Stimulated activated naive B cell treated with anti-CD40 and anti-IgM and Interleukin-4, amounts not matched to agents 10 μg/mL and 1 μg/mL and 100 μg/mL, for 72 hours (primary cell): ENCODE results near the gene UBE3D.
"Not testable (repeated sequence)": the region's sequence is repeated elsewhere in the genome, so short reads cannot be mapped to it uniquely, and the experiment has no call there.

Experiments
- ATAC-seq, 2 donors: fragments of 150-1000 bp; cut with Tn5 transposase; replicated peaks; 2 replicates each; pipeline ENCODE4 v1.10.0; 2021; ENCODE audit warnings: moderate library complexity in 1 of 2
- DNase-seq: peaks from one replicate; pipeline ENCODE4 v3.0.0; 2021
- H3K27ac Mint-ChIP-seq: one replicate; pipeline ENCODE4 v1.8.0; 2022; ENCODE audit warnings: mild to moderate bottlenecking, mixed read lengths
- H3K27me3 Mint-ChIP-seq, 2 donors: one replicate each; pipeline ENCODE4 v1.8.0; 2022; ENCODE audit warnings: mixed read lengths in 2 of 2
- H3K36me3 Mint-ChIP-seq, 2 donors: one replicate each; pipeline ENCODE4 v1.8.0; 2022; ENCODE audit warnings: mixed read lengths in 2 of 2, mild to moderate bottlenecking in 1 of 2
- H3K4me1 Mint-ChIP-seq, 2 donors: one replicate each; pipeline ENCODE4 v1.8.0; 2022; ENCODE audit warnings: mixed read lengths in 2 of 2, mild to moderate bottlenecking in 1 of 2
- H3K4me3 Mint-ChIP-seq, 2 donors: one replicate each; pipeline ENCODE4 v1.8.0; 2022; ENCODE audit warnings: mild to moderate bottlenecking in 2 of 2, mixed read lengths in 2 of 2, moderate library complexity in 1 of 2
- H3K9me3 Mint-ChIP-seq, 2 donors: one replicate each; pipeline ENCODE4 v1.8.0; 2022; ENCODE audit warnings: mixed read lengths in 2 of 2, mild to moderate bottlenecking in 1 of 2

UBE3D gene

GRCh38 chr6:83042467-83043053 is 23.1 kb downstream of the UBE3D start:
- Mint-ChIP-seq H3K36me3 (peaks cover 10% of the 10 kb centered on the region in 2 donors), H3K27me3 (no peaks in the 10 kb centered on the region), H3K27ac (no peak overlapping the region), H3K9me3 (no peaks in the 10 kb centered on the region), H3K4me1 (no peaks in the 10 kb centered on the region), H3K4me3 (no peak overlapping the region)
- no peak for DNase-seq
- no peak for ATAC-seq

GRCh38 chr6:83038246-83038645 is 27.4 kb downstream of the UBE3D start:
- no peaks in the 10 kb centered on the region for H3K27me3 Mint-ChIP-seq
- no peak overlapping the region for H3K27ac Mint-ChIP-seq
- H3K9me3 Mint-ChIP-seq = peaks cover 4 to 10% of the 10 kb centered on the region in 2 donors
- H3K36me3 Mint-ChIP-seq = peaks cover 26 to 41% of the 10 kb centered on the region in 2 donors
- no peak for ATAC-seq
- no peak overlapping the region for H3K4me3 Mint-ChIP-seq
- no peaks in the 10 kb centered on the region for H3K4me1 Mint-ChIP-seq
- DNase-seq = no peak

- no peaks in the 10 kb centered on the region for H3K4me1 Mint-ChIP-seq
- H3K9me3 Mint-ChIP-seq = peaks cover 19% of the 10 kb centered on the region in 2 donors
- ATAC-seq (no peak), DNase-seq (no peak)
- peaks cover 48 to 76% of the 10 kb centered on the region in 2 donors for H3K36me3 Mint-ChIP-seq
- no peak overlapping the region for H3K4me3 Mint-ChIP-seq
- H3K27ac Mint-ChIP-seq = no peak overlapping the region
- H3K27me3 Mint-ChIP-seq = no peaks in the 10 kb centered on the region
Observed at GRCh38 chr6:83031689-83032088, 34.0 kb downstream of the UBE3D start.

GRCh38 chr6:83019741-83020140 is 45.9 kb downstream of the UBE3D start:
- ATAC-seq (no peak), DNase-seq (no peak)
- Mint-ChIP-seq H3K27ac (no peak overlapping the region), H3K4me3 (no peak overlapping the region), H3K36me3 (peaks cover 53 to 63% of the 10 kb centered on the region in 2 donors), H3K4me1 (no peaks in the 10 kb centered on the region), H3K9me3 (peaks cover 0 to 5% of the 10 kb centered on the region in 2 donors), H3K27me3 (no peaks in the 10 kb centered on the region)

GRCh38 chr6:83011131-83011530 is 54.5 kb downstream of the UBE3D start:
- not testable (repeated sequence) for H3K27me3 Mint-ChIP-seq, ATAC-seq, H3K27ac Mint-ChIP-seq, DNase-seq, H3K4me3 Mint-ChIP-seq, H3K9me3 Mint-ChIP-seq
- Mint-ChIP-seq H3K4me1 (peaks cover 4 to 11% of the 10 kb centered on the region in 2 donors), H3K36me3 (peaks cover 34 to 39% of the 10 kb centered on the region in 2 donors)

- no peaks in the 10 kb centered on the region for H3K9me3 Mint-ChIP-seq
- H3K4me3 Mint-ChIP-seq = no peak overlapping the region
- no peak overlapping the region for H3K27ac Mint-ChIP-seq
Observed at GRCh38 chr6:83008626-83009025, 57.0 kb downstream of the UBE3D start.

GRCh38 chr6:83006270-83006905 is 59.3 kb downstream of the UBE3D start:
- peaks cover 4 to 11% of the 10 kb centered on the region in 2 donors for H3K4me1 Mint-ChIP-seq
- no peak overlapping the region for H3K27ac Mint-ChIP-seq
- no peaks in the 10 kb centered on the region for H3K27me3 Mint-ChIP-seq
- no peak overlapping the region for H3K4me3 Mint-ChIP-seq
- DNase-seq (no peak), ATAC-seq (no peak)
- peaks cover 7 to 12% of the 10 kb centered on the region in 2 donors for H3K36me3 Mint-ChIP-seq
- H3K9me3 Mint-ChIP-seq = no peaks in the 10 kb centered on the region

More at GRCh38 chr6:83008626-83009025, 57.0 kb downstream of the UBE3D start:
- DNase-seq (no peak), ATAC-seq (no peak)
- H3K36me3 Mint-ChIP-seq = peaks cover 21 to 26% of the 10 kb centered on the region in 2 donors
- no peaks in the 10 kb centered on the region for H3K27me3 Mint-ChIP-seq
- peaks cover 4 to 11% of the 10 kb centered on the region in 2 donors for H3K4me1 Mint-ChIP-seq

- ATAC-seq (no peak), DNase-seq (no peak)
- Mint-ChIP-seq H3K4me1 (peaks cover 5 to 7% of the 10 kb centered on the region in 2 donors), H3K27ac (no peak overlapping the region), H3K4me3 (no peak overlapping the region), H3K27me3 (no peaks in the 10 kb centered on the region), H3K9me3 (no peaks in the 10 kb centered on the region), H3K36me3 (peaks cover 19 to 29% of the 10 kb centered on the region in 2 donors)
Observed at GRCh38 chr6:82996156-82996555, 69.5 kb downstream of the UBE3D start.

- peaks cover 16 to 28% of the 10 kb centered on the region in 2 donors for H3K36me3 Mint-ChIP-seq
- no peaks in the 10 kb centered on the region for H3K9me3 Mint-ChIP-seq
- H3K4me3 Mint-ChIP-seq = no peak overlapping the region
- no peak overlapping the region for H3K27ac Mint-ChIP-seq
- ATAC-seq (no peak), DNase-seq (no peak)
- H3K4me1 Mint-ChIP-seq = peaks cover 5 to 7% of the 10 kb centered on the region in 2 donors
- H3K27me3 Mint-ChIP-seq = no peaks in the 10 kb centered on the region
Observed at GRCh38 chr6:82995066-82995465, 70.6 kb downstream of the UBE3D start.

- no peak for ATAC-seq
- DNase-seq = no peak
Observed at GRCh38 chr6:82989736-82990290, 75.8 kb downstream of the UBE3D start.

GRCh38 chr6:82988930-82989351 is 76.7 kb downstream of the UBE3D start:
- H3K36me3 Mint-ChIP-seq = peaks cover 8 to 13% of the 10 kb centered on the region in 2 donors
- no peaks in the 10 kb centered on the region for H3K27me3 Mint-ChIP-seq
- no peak overlapping the region for H3K27ac Mint-ChIP-seq
- ATAC-seq = no peak
- DNase-seq = no peak
- H3K4me1 Mint-ChIP-seq = no peaks in the 10 kb centered on the region
- no peak overlapping the region for H3K4me3 Mint-ChIP-seq
- no peaks in the 10 kb centered on the region for H3K9me3 Mint-ChIP-seq

More at GRCh38 chr6:82989736-82990290, 75.8 kb downstream of the UBE3D start:
- Mint-ChIP-seq H3K9me3 (no peaks in the 10 kb centered on the region), H3K36me3 (peaks cover 9 to 19% of the 10 kb centered on the region in 2 donors), H3K27me3 (no peaks in the 10 kb centered on the region), H3K27ac (no peak overlapping the region), H3K4me1 (peaks cover 2 to 5% of the 10 kb centered on the region in 2 donors), H3K4me3 (no peak overlapping the region)

GRCh38 chr6:82987951-82988350 is 77.7 kb downstream of the UBE3D start:
- DNase-seq (no peak), ATAC-seq (no peak)
- Mint-ChIP-seq H3K4me1 (no peaks in the 10 kb centered on the region), H3K9me3 (no peaks in the 10 kb centered on the region), H3K27ac (no peak overlapping the region), H3K4me3 (no peak overlapping the region), H3K27me3 (no peaks in the 10 kb centered on the region), H3K36me3 (peaks cover 2 to 5% of the 10 kb centered on the region in 2 donors)

GRCh38 chr6:82987416-82987815 is 78.2 kb downstream of the UBE3D start:
- DNase-seq (no peak), ATAC-seq (no peak)
- Mint-ChIP-seq H3K4me1 (no peaks in the 10 kb centered on the region), H3K9me3 (no peaks in the 10 kb centered on the region), H3K4me3 (no peak overlapping the region), H3K36me3 (peaks cover 2 to 3% of the 10 kb centered on the region in 2 donors), H3K27me3 (no peaks in the 10 kb centered on the region), H3K27ac (no peak overlapping the region)

- Mint-ChIP-seq H3K36me3 (peaks cover 2 to 3% of the 10 kb centered on the region in 2 donors), H3K27me3 (no peaks in the 10 kb centered on the region), H3K27ac (no peak overlapping the region), H3K4me3 (no peak overlapping the region), H3K9me3 (no peaks in the 10 kb centered on the region), H3K4me1 (no peaks in the 10 kb centered on the region)
- DNase-seq (no peak), ATAC-seq (no peak)
Observed at GRCh38 chr6:82984720-82985119, 80.9 kb downstream of the UBE3D start.

GRCh38 chr6:82980086-82980485 is 85.6 kb downstream of the UBE3D start:
- no peaks in the 10 kb centered on the region for H3K27me3 Mint-ChIP-seq
- no peaks in the 10 kb centered on the region for H3K9me3 Mint-ChIP-seq
- H3K36me3 Mint-ChIP-seq = no peaks in the 10 kb centered on the region
- no peaks in the 10 kb centered on the region for H3K4me1 Mint-ChIP-seq
- no peak for ATAC-seq
- no peak for DNase-seq
- H3K4me3 Mint-ChIP-seq = no peak overlapping the region
- no peak overlapping the region for H3K27ac Mint-ChIP-seq
